SK-MEL-5 (cell line): ENCODE results near the gene SPRYD3. TPM values are rescaled to one million over a fixed set of nuclear protein-coding genes. Genes with fewer than 3 reads are reported as not detected.
A peak's percentile ranks its signal among the peaks of the same experiment; 100 is the strongest.

Experiments
- DNase-seq: peaks from one replicate; pipeline ENCODE4 v3.0.0-alpha.2; 2016; ENCODE audit warnings: low read depth, low spot score
- in situ Hi-C: cut with HindIII; loops from 2 replicates; pipeline ENCODE4 v1.10.0; 2016; ENCODE audit warnings: low sequenced_read_pairs, high pct_unique_total_duplicates, low pct_unique_long_range_greater_than_20kb
- total RNA-seq: library from RNA; depleted of rRNA; stranded (reverse); fragments of >200 nt; shearing (Covaris generic); gene quantifications from 2 replicates; pipeline ENCODE4 v1.2.3, GENCODE V29; 2014

SPRYD3 gene
- total RNA-seq, 1 experiment from 2014 or later, result 31.8 TPM

DNA sequence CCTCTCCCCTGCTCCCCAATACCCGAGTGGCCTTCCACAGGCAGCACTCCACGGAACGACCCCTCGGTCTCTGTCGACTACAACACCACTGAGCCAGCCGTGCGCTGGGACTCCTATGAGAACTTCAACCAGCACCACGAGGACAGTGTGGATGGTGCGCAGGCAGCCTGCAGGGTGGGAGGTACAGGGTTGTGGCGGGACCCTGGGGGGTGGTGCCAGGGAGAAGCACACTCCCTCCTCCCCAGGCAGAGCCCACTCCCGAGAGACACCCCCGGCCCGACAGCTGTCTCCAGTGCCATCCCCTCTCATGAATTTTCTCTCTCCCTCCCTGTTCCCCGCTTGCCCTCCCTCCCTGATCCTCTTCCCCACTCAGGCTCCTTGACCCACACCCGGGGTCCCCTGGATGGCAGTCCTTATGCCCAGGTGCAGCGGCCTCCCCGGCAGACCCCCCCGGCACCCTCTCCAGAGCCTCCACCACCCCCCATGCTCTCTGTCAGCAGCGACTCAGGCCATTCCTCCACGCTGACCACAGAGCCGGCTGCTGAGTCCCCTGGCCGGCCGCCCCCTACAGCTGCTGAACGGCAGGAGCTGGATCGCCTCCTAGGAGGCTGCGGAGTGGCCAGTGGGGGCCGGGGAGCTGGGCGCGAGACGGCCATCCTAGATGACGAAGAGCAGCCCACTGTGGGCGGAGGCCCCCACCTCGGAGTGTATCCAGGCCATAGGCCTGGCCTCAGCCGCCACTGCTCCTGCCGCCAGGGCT lies 20.3 kb downstream of the SPRYD3 start:
- in situ Hi-C loops, result no loop called here
- no peak for DNase-seq

DNA sequence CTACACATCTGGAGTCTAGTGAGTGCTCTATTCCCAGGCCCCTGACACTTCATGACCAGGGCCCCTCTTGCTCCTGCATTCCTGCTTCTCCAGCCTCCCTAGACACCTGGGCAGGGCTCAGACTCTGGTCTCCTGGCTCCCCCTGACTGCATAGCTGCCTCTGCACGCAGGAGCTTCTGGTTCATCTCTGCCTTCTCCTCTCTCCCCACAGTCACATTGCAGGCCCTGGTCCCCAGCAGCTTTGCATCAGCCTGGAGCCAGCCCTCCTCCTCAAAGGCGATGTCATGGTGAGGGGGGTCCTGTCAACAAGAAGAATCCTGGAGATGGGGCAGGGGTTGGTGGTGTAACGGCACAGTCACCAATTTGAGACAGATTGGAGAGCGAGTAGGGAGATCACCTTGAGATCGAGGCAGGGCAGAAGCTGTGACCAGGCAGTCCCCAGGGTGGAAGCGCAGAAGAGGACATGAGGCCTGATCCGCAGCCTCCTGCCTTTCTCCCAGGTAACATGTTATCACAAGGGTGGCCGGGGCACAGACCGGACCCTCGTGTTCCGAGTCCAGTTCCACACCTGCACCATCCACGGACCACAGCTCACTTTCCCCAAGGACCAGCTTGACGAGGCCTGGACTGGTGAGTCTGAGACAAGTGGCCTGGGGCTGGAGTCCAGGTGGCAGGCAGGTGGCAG lies 21.2 kb downstream of the SPRYD3 start:
- DNase-seq, result no peak
- in situ Hi-C loops, result no loop called here

DNA sequence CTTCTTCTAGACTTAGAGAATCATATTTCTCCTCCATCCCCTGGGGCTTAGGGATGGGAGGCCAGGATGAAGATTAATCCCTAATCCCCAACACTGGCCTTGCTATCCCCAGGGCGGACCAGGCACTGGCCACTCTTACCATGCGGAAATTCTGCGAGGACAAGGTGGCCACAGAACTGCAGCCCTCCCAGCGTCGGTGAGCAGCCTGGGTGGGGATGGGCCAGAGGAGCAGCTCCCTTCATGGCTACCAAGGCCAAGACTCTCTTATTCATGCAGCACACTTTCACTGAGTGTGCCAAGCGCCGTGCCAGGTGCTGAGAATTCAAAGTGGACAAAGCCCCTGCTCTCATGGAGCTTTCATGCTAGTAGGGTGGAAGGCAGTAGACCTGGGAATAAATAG lies 22.3 kb downstream of the SPRYD3 start:
- in situ Hi-C loops, result no loop called here
- no peak for DNase-seq

DNA sequence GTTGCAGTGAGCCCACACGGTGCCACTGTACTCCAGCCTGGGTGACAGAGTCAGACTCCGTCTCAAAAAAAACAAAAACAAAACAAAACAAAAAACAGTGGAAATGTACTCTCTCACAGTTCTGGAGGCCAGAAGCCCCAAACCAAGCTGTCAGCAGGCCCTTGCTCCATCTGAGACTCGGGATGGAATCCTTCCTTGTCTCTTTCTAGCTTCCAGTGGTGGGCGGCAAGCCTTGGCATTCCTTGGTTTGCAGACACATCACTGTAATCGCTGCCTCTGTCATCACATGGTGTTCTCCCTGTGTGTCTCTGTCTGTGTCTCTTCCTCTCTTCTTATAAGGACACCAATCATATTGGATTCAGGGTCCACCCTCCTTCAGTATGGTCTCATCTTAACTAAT lies 22.9 kb downstream of the SPRYD3 start:
- in situ Hi-C loops, result no loop called here
- DNase-seq, result no peak

DNA sequence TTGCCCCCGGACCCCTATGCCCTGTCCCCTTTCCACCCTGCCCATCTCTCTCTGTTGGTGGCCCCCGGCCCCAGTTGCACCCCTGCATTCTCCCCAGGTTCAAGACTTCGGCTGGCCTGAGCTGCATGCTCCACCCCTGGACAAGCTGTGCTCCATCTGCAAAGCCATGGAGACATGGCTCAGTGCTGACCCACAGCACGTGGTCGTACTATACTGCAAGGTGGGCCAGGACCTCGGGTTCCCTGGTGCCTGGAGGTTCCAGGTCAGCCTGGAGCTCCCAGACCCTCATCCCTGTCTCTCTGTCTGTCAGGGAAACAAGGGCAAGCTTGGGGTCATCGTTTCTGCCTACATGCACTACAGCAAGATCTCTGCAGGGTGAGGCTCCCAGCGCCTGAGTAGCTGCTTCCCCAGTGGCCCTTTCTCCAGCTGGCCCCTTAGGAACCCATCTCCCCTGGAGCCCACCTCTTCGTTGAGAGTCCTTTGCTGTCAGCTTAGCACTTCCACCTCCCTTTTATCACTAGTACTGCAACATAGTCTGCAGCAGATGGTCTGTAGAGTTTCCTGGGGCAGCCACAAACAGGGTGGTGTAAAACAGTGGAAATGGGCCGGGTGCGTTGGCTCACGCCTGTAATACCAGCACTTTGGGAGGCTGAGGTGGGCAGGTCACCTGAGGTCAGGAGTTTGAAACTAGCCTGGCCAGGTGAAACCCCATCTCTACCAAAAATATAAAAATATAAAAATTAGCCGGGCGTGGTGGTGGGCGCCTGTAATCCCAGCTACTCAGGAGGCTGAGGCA lies 23.5 kb downstream of the SPRYD3 start:
- no peak for DNase-seq
- in situ Hi-C loops, result no loop called here

DNA sequence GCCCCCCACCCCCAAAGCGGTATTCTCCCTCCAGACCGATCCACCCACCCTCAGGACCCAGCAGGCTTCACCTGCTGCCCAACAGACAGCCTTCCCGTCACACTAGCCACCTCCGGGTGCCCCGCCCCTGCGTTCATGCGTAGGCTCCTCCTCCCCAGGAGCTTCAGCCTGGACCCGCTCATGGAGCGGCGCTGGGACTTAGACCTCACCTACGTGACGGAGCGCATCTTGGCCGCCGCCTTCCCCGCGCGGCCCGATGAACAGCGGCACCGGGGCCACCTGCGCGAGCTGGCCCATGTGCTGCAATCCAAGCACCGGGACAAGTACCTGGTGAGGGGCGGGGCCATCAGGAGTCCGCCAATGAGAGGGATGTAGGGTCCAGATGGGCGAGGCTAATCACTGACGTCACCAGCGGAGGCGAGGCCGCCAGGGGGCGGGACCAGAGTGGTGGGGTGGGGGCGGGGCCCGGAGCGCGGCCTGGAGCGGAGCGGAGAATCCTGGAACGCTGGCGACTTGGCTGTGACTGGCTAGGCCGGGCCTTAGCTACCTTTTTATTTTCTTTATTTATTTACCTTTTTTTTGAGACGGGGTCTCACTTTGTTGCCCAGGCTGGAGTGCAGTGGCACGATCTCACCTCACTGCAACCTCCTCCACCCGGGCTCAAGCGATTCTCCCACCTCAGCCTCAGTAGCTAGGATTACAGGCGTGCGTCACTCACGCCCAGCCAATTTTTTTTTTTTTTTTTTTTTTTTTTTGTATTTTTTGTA lies 24.9 kb downstream of the SPRYD3 start:
- in situ Hi-C loops, result no loop called here
- peak; percentile 95 for DNase-seq

DNA sequence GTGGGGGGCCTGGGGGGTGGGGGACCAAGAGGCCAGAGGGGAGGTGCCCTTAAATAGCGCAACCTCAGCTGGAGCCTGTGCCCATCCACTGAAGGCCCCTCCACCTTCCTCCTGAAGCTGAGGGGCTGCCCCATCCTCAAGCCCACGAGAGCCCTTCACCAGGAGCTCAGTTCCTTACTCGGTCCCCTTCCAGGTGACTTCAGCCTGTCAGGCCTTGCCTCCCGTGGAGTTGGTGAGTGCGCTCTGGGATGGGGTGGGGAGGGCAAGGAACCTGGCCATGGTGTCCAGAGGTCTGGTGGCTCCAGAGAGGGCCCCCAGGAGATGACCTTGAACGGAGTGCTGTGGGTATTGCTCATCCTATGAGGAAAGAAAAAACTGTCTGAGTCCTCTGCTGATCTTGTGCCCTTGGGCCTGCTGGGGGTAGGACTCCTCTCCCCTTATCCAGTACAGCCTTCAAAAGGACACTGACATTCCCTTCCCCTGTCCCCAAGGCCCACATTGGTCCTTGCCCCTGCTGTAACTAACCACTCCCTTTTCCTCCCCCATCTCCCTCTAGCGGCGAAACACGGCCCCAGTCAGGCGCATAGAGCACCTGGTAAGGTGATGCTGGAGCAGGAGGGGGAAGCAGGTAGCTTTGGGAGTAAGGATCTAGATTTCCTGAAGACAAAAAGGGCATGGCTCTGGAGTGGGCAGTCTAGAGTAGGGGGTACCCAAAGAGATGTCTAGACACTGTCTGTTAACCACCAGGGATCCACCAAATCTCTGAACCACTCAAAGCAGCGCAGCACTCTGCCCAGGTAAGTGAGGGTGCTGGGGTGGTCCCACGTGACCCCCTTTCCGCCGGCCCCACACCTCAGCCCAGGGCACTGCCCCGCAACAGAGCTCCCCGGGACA lies 25.7 kb downstream of the SPRYD3 start:
- in situ Hi-C loops, result no loop called here
- DNase-seq, result peak; percentile 36

DNA sequence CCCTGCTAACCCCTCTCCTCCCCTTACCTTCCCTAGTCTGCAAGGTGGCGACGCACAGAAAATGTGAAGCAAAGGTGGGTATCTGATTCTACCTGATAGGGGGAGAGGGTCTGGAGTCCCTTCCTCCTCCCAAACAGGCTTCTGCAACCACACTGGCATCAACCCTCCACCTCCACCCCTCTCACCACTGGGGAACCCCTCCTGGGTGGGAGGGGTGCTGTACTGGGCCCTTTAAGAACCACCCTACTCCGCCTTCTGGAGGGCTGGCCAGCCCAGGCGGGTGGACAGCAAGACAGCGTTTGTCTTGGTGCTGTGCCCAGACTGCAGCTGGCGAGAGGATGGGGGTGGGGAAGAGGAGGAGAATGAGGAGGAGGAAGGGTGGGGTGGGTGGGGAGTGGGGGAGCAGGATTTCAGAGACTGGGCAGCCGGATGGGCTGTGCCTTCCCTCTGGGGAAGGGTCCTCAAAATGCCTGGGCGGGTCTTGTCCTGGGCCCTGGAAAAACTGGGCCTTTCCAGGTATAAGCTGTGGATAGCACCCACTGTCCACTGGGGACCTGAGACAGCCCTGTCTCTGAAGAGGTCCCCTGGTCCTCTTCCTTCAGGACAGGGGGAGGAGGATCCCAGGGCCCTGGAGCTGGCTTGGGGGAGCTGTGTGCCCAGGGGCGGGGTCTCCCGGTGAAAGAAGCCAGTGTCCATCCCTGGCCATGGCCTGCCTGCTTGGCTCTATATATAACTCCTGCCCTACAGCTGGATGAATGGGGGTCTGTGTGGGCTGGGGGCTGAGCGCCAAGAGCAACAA lies 26.6 kb downstream of the SPRYD3 start:
- peak; percentile 38 for DNase-seq
- in situ Hi-C loops, result no loop called here

DNA sequence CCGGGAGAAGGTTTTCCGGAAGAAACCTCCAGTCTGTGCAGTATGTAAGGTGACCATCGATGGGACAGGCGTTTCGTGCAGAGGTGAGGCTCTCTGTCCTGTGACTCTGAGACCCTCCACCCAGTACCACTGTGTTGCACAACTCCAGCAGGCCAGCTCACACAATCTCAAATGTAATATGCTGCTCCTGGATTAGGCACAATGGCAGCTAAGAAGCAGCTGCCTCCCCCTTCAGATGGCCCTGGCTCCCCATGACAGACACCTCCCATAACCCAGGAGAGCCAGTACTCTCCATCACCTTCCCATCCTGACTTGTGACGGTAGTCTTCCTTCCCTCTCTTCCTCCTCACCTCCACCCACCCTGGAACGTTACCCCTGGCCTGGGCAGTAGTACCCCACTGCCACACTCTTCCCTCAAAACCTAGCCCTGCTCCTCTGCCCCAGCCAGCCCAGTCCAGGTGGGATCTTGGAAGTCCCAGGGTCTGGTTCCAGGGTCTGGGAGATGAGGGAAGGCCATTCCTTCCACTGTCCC lies 27.2 kb downstream of the SPRYD3 start:
- in situ Hi-C loops, result no loop called here
- DNase-seq, result no peak

DNA sequence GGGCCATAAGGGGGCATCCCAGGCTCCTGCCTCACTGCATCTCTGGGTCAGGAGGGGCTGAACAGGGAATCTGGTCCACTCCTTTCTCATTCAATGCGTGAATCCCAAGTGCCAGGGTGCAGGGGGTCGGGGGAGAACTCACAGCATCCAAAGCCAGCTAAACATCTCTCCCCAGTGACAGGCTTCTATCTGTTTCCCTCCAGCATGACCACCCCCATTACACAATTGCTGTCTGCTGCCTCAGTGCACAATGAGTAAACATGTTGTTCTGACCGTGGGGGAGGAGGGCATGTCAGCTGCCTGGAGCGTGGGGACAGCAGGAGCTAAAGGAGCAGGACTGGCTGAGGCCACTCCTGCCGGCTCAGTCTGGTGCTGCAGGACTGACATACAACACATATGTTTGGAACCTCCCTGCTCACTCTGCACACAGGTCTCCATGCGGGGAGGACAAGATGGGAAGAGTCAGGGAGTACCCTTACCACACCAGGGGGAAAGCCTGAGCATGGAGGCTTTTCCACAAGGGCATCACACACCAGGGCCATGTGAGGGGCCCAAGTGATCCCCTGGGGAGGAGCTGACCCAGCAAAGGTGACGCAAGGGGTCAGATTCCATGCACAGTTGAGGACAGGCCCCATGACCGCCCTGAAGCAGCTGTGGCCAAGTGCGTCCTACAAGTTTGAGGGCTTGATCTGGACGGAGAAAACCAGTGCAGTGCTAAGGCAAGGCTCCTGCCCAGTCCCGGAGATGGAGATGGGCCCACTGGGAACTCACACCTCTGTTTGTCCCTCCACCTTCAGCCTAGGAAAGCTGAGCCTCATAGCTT lies 27.9 kb downstream of the SPRYD3 start:
- peak; percentile 42 for DNase-seq
- in situ Hi-C loops, result no loop called here

DNA sequence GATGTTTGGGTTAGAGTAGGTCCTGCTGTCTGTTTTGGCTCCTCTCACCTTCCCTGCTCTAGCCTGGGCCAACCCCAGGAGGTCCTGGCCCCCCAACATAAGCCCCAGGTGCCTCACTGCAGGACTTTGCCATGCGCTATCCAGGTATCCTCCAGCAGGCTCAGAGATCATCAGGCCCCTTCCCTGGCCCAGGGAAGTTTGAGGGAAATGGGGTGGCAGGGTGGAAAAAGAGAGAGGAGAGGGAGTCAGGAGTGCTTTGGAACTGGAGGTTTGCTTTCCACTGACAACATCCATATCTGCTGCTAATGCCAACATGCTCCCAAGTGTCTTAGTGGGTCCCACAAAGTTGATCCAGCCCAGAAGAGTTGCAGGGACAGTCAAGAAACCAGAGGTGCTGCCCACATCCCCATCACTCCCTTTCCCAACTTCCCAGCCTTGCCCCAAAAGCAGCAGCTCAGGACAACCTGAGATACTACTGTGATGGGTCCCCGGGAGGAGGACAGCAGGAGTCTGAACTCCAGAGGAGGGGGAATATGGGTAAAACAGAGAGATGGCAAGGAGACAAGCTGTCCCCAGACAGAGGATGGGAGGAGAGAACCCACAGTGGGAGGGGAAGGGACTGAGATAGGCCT lies 28.6 kb downstream of the SPRYD3 start:
- no peak for DNase-seq
- in situ Hi-C loops, result no loop called here

DNA sequence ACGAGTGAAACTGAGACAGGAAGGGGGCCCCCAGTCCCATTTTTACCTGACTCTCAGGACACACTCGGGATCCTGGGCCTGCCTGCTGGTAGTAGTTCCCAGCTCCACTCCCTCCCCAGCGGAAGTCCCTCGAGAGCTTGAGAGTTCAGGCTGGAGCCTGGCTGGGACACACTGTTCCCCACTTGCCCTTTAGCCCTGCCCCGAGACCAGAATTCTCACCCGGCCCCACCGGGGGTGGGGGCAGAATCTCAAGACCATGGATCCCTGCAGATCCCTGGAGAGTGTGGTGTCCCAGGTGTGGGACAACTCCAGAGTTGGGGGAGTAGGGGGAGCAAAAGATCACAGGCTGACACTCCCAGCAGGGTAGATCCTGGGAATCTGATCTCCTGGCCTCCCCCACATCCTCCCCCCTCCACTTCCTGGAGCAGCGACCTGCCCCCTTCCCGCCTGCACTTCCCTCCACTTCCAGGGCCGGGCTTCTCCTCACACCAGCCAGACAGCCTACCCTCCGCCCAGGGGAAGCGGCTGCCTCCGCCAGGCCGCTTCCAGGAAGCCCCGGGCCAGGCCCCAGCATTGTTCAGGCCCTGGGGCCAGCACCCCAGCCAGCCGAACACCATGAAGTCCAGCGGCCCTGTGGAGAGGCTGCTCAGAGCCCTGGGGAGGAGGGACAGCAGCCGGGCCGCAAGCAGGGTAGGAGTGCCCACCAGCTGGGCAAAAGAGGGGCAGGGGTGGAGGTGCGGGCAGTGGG lies 29.4 kb downstream of the SPRYD3 start, which contains the start of gene TNS2:
TSS of gene TNS2 (plus strand) at position 495 of the 748 bp plus-strand sequence. CDS start at position 616, 121 bp downstream.
- in situ Hi-C loops, result no loop called here
- DNase-seq, result no peak

DNA sequence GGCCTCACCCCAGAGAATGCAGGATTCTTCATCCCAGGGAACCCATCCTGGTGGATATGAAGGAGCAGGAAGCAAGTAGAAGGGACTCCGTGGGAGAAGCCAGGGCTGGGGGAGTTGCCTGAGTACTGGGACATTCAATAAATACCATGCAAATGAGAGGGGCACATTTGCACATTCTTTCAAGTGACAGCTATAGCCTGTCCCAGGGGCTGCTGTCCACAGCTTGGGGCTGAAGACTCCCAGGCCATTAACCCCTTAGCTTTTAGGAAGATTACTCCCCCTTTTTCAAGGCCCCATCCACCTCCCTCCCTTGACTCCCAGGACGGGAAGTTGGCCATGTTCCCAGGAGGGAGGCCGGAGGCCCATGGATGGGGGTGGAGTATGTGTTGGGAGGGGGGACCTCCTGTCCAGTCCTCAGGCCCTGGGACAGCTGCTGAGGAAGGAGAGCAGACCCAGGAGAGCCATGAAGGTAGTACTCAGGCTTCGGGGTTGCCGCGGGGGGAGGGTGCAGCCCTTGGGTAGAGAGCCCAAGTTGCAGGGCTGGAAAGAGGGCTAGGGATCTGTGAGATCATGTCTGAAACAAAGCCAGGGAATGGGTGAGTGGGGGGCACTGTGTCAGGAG lies 30.3 kb downstream of the SPRYD3 start:
- in situ Hi-C loops, result no loop called here
- DNase-seq, result no peak
